Coronary artery (tissue), 2 donors: Measurements from ENCODE around the gene ZNF385A.

Source experiments
- DNase-seq: peaks from one replicate; pipeline ENCODE4 v3.0.0-alpha.2; 2017; ENCODE audit warnings: low spot score
- H3K27ac ChIP-seq, 2 donors: fragments of 200-600 bp; sonication (generic); one replicate each; pipeline ENCODE4 v1.5.1; 2016 to 2019
- H3K4me3 ChIP-seq: fragments of 200-600 bp; sonication (generic); 2 replicates; pipeline ENCODE4 v1.5.1; 2016; ENCODE audit warnings: mild to moderate bottlenecking, moderate library complexity
- TF ChIP-seq, protein P1 (sequence below): fragments of 200-600 bp; sonication (generic); IDR thresholded peaks from one replicate; pipeline ENCODE4 v1.5.1; 2019; ENCODE audit warnings: antibody characterized with exemption

Gene ZNF385A

DNA sequence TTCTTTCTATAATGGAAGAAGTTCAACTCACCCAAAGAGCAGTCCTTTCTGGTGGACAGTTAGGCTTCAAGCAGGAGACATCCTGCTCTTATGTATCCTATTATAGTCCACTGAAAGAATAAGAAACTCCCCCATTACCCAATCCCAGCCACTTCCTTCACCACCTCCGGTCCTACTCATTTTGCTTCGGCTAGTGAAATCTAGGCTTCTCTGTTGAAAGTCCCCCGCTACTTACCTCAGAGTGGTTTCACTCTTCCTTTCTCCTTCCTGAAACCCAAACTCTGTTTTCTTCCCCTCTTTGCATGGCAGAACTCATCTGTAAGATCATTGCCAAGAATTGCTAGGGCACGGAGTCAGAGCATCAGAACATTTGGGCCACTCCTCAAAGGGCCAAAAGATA, 20.1 kb downstream of the ZNF385A start, which contains the start of gene GPR84:
GPR84 (minus strand) TSS at position 74 of the 400 bp plus-strand sequence. CDS start 635 bp downstream, outside the sequence.
- Histone ChIP-seq H3K4me3 (no peak within 1 kb of the TSS), H3K27ac (peak within 1 kb of the TSS in 1 of 2 donors; percentile 24)
- DNase-seq: no peak
- TF ChIP-seq, protein P1, sequence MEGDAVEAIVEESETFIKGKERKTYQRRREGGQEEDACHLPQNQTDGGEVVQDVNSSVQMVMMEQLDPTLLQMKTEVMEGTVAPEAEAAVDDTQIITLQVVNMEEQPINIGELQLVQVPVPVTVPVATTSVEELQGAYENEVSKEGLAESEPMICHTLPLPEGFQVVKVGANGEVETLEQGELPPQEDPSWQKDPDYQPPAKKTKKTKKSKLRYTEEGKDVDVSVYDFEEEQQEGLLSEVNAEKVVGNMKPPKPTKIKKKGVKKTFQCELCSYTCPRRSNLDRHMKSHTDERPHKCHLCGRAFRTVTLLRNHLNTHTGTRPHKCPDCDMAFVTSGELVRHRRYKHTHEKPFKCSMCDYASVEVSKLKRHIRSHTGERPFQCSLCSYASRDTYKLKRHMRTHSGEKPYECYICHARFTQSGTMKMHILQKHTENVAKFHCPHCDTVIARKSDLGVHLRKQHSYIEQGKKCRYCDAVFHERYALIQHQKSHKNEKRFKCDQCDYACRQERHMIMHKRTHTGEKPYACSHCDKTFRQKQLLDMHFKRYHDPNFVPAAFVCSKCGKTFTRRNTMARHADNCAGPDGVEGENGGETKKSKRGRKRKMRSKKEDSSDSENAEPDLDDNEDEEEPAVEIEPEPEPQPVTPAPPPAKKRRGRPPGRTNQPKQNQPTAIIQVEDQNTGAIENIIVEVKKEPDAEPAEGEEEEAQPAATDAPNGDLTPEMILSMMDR: no peak

DNA sequence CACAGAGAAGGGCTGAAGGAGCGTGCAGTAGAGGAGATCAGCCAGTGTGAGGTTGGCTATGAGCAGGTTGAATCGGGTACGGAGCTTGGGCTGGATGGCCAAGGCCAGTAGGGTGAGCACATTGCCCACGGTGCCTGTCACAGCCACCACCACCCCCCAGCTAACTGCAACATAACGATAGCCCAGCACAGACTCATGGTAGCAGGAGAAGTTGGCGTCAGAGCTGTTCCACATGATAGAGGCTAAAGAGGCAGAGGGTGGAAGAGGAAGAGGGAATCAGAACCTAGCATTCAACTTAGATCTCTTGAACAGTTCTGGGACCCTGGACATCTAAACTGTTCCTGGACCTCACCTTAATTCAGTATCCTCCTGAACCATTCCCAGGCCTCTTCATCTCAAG, 20.9 kb downstream of the ZNF385A start:
- DNase-seq: no peak
- H3K4me3 ChIP-seq: no peak overlapping the region
- TF ChIP-seq, protein P1: no peak
- no peak overlapping the region for H3K27ac ChIP-seq

DNA sequence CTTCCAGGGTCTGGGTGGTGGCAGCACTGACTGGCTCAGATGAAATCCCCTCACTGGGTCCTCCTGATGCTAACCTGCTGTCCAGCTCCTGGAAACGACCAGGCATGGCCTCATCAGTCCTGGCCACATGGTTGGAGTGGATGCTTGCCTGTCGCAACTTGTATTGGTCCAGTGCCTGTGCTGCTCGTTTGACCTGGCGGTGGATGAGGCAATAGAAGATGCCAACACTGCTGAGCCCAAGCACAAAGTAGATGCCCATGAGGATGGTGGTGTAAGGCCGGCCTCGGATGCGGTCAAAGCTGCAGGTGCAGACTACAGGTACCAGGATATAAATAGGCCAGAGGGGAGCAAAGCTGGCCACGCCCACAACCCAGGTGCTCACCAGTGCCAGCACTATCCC, 21.5 kb downstream of the ZNF385A start:
- TF ChIP-seq, protein P1: no peak
- no peak overlapping the region for H3K4me3 ChIP-seq
- no peak for DNase-seq
- no peak overlapping the region for H3K27ac ChIP-seq

DNA sequence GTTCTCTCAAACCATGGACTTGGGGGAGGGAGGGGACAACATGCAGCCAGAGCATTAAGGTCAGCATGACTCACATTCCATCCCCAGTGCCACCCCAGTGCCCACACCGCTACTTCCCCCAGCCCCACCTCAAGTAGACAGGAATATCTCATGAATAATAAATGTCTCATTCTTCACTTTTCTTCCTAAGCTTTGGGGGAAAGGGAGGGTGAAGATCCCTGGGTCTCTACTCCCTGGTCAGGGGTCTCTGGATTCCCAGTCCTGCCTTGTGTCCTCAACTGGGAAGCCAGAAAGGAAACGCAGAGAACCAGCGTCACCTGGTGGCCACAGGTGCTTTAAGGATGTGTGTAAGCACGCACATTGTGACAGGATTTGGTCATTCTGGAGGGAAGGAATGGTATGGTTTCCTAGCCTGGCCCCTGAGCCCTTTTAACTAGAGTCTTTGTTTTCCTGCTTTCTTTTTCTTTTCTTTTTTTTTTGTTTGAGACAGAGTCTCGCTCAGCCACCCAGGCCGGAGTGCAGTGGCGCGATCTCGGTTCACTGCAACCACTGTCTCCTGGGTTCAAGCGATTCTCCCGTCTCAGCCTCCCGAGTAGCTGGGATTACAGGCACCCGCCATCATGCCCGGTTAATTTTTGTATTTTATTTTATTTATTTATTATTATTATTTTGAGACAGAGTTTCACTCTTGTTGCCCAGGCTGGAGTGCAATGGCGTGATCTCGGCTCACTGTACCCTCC, 23.6 kb downstream of the ZNF385A start:
- TF ChIP-seq, protein P1: peak; percentile 40
- Histone ChIP-seq H3K4me3 (no peak overlapping the region), H3K27ac (no peak overlapping the region)
- DNase-seq: no peak

DNA sequence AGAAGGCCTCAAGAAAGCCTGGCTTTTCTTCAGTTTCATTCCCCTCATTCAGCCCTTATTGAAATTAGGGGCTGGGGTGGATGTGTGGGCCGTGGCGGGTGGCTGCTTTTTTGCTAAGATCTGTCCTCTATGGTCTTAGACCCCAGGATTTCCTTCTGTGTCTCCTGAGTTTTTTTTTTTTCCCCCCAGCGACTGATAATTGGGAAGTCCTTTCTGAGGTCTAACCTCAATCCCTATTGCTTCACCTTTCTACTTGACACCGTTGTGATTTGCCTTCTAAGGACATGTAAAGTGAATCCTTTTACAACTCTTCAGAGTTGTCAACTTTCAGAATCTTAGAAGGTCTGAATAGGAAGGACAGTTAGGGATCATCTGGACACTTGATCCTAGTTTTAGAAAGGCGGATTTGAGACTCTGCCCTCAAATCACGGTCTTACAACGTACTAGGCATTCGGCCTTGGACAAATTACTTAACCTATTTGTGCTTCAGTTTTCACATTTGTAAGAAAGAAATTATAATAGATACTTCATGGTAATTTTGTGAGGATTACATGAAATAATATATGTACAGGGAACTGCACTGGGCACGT, 24.7 kb downstream of the ZNF385A start:
- Histone ChIP-seq H3K27ac (peak overlapping the region; percentile 73 to 90), H3K4me3 (peak overlapping the region; percentile 86)
- TF ChIP-seq, protein P1: no peak
- DNase-seq: no peak

DNA sequence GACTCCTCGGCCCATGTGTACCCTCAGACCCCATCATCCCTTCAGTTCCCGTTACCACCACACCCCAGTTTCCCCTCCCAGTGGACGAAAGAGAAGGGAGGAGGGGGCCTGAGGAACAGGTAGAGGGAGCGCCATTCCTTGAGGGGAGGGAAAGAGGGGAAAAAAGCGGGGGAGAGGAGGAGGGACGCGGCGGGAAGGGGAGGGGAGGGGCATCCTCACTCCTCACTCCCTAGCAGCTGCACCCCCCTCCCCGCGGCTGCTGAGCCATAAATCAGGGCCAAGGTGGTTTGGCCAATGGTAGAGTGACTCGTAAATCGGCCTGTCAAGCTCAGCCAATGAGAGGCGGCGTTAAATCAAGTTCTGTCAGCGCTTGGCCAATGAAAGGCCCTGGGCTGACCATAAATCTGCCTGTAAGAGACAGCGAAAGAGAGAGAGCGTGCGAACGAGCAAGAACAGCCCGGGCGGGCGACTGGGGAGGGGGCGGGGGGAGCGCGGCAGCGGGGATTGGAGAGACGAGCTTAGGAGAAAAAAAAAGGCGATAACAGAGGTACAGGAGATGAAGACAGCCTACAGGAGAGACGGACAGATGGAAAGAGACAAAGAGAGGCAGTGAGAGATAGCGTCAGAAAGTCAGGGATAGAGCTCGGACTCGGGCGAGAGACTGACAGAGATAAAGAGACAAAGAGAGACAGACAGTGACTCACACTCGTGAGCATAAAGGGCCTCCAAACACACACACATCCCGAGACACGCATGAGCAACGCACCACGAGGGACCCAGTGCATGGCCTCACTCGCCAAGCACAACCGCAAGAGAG, 25.4 kb downstream of the ZNF385A start:
- TF ChIP-seq, protein P1: no peak
- peak overlapping the region; percentile 86 for H3K4me3 ChIP-seq
- H3K27ac ChIP-seq: peak overlapping the region; percentile 73 to 90
- peak; percentile 98 for DNase-seq
